ENCODE data around the gene OSBPL7. TPM values are rescaled to one million over a fixed set of nuclear protein-coding genes. Genes with fewer than 3 reads are reported as not detected.

Gene OSBPL7
- total and polyA plus RNA-seq, 2 of the 13 experiments (the other 11 are each of a cell fraction or from before 2014, with no cell fraction given), result 4.7 to 6.6 TPM

- TF ChIP-seq ZBTB25 (CRISPR knock-in tag; IDR thresholded peaks at IDR 0.05), result peak; percentile 87
- TF ChIP-seq SMARCC2 (IDR thresholded peaks at IDR 0.05), result no peak
- TF ChIP-seq ZKSCAN8 (CRISPR knock-in tag; IDR thresholded peaks at IDR 0.05; ENCODE audit: borderline replicate concordance), result no peak
- no peak for TF ChIP-seq STAG1 (CRISPR knock-in tag; IDR thresholded peaks at IDR 0.05)
- TF ChIP-seq ZNF878 (CRISPR knock-in tag; IDR thresholded peaks at IDR 0.05), result peak; percentile 56; the same call in 1 of the 2 replicates
- TF ChIP-seq FOXA1 (IDR thresholded peaks at IDR 0.05), result no peak
- TF ChIP-seq FOXA1 (CRISPR knock-in tag; IDR thresholded peaks at IDR 0.05), result no peak
- TF ChIP-seq GMEB1 (CRISPR knock-in tag; IDR thresholded peaks at IDR 0.05; ENCODE audit: borderline replicate concordance), result no peak
- no peak for TF ChIP-seq THAP9 (CRISPR knock-in tag; IDR thresholded peaks at IDR 0.05; ENCODE audit: borderline replicate concordance)
- TF ChIP-seq ZNF207 (IDR thresholded peaks at IDR 0.05; ENCODE audit: borderline replicate concordance), result no peak
- TF ChIP-seq TEAD3 (CRISPR knock-in tag; optimal IDR thresholded peaks at IDR 0.05; ENCODE audit: borderline replicate concordance), result peak; percentile 42
- TF ChIP-seq PAF1 (CRISPR knock-in tag; IDR thresholded peaks at IDR 0.05), result no peak
- no peak for TF ChIP-seq SP5 (CRISPR knock-in tag; IDR thresholded peaks at IDR 0.05; ENCODE audit: borderline replicate concordance, low read depth)
- TF ChIP-seq HMG20A (CRISPR knock-in tag; IDR thresholded peaks at IDR 0.05; ENCODE audit: borderline replicate concordance), result no peak
- TF ChIP-seq CREB3 (CRISPR knock-in tag; IDR thresholded peaks at IDR 0.05), result no peak
- peak; percentile 34; the same call in 1 of the 2 replicates for TF ChIP-seq RFX3 (CRISPR knock-in tag; IDR thresholded peaks at IDR 0.05)
- TF ChIP-seq SRSF9 (IDR thresholded peaks at IDR 0.05; ENCODE audit: borderline replicate concordance, insufficient read depth, low read depth, low read length, poor library complexity, severe bottlenecking), result no peak
- TF ChIP-seq LCORL (IDR thresholded peaks at IDR 0.05), result no peak
- TF ChIP-seq LCORL (CRISPR knock-in tag; IDR thresholded peaks at IDR 0.05), result no peak
- no peak for TF ChIP-seq ZNF770 (CRISPR knock-in tag; IDR thresholded peaks at IDR 0.05)
- TF ChIP-seq CENPX (CRISPR knock-in tag; IDR thresholded peaks at IDR 0.05), result no peak
- TF ChIP-seq ZSCAN25 (CRISPR knock-in tag; IDR thresholded peaks at IDR 0.05), result peak; percentile 51; the same call in 1 of the 2 replicates
- TF ChIP-seq ZNF790 (CRISPR knock-in tag; IDR thresholded peaks at IDR 0.05; ENCODE audit: borderline replicate concordance), result no peak
- no peak for TF ChIP-seq CC2D1A (CRISPR knock-in tag; IDR thresholded peaks at IDR 0.05)
Observed at GRCh38 chr17:47785538-47786123, 36.0 kb downstream of the OSBPL7 start (continued).

All from HepG2 (cell line).